Measurements from ENCODE around the gene DNAI7. TPM values are rescaled to one million over a fixed set of nuclear protein-coding genes. Genes with fewer than 3 reads are reported as not detected.

The DNAI7 gene
- total RNA-seq, 1 donor from 2014 or later = 3.3 TPM

GRCh38 chr12:25194214-25194613, 746 bp downstream of the DNAI7 start:
- peaks cover 19% of the 10 kb centered on the region for H3K4me1 Mint-ChIP-seq (ENCODE audit: low read depth)
- H3K4me3 Mint-ChIP-seq (ENCODE audit: low read depth) = peak overlapping the region; percentile 92
- no peaks in the 10 kb centered on the region for H3K27me3 Mint-ChIP-seq

GRCh38 chr12:25190793-25191192, 4.2 kb downstream of the DNAI7 start:
- no peak for DNase-seq (ENCODE audit: low spot score, unreplicated experiment)
- H3K9me3 Mint-ChIP-seq (ENCODE audit: low read depth) = no peaks in the 10 kb centered on the region
- no peak overlapping the region for H3K27ac Mint-ChIP-seq
- no peak for TF ChIP-seq CTCF (IDR thresholded peaks at IDR 0.05; ENCODE audit: unreplicated experiment)
- peaks cover 10% of the 10 kb centered on the region for H3K4me1 Mint-ChIP-seq (ENCODE audit: low read depth)
- no peaks in the 10 kb centered on the region for H3K27me3 Mint-ChIP-seq
- H3K4me3 Mint-ChIP-seq (ENCODE audit: low read depth) = no peak overlapping the region
- H3K36me3 Mint-ChIP-seq (ENCODE audit: insufficient read depth) = no peaks in the 10 kb centered on the region

More at GRCh38 chr12:25194214-25194613, 746 bp downstream of the DNAI7 start:
- Mint-ChIP-seq H3K9me3 (ENCODE audit: low read depth) (no peaks in the 10 kb centered on the region), H3K36me3 (ENCODE audit: insufficient read depth) (no peaks in the 10 kb centered on the region), H3K27ac (peak overlapping the region; percentile 98)
- no peak for DNase-seq (ENCODE audit: low spot score, unreplicated experiment)
- TF ChIP-seq CTCF (IDR thresholded peaks at IDR 0.05; ENCODE audit: unreplicated experiment) = no peak

DNA sequence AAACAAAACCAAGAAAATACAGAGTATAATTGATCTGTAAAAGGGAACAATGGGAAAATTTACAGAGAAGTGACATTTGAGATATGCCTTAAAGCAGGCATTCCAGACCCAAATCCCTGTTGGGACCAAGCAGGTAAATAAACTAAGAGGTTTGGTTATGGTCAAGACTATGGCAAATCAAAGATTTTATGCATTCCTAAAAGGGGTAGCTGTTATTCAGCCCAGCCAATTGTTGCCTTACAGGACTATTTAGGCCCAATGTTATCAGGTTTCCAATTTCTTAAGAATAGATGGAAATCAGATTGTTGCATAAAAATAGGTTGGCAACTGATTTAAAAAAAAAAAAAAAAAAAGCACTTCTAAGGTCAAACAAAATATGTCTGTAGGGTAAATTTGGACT, 5.3 kb downstream of the DNAI7 start:
- no peaks in the 10 kb centered on the region for H3K36me3 Mint-ChIP-seq (ENCODE audit: insufficient read depth)
- TF ChIP-seq CTCF (IDR thresholded peaks at IDR 0.05; ENCODE audit: unreplicated experiment) = no peak
- no peaks in the 10 kb centered on the region for H3K9me3 Mint-ChIP-seq (ENCODE audit: low read depth)
- H3K4me1 Mint-ChIP-seq (ENCODE audit: low read depth) = peaks cover 6% of the 10 kb centered on the region
- DNase-seq (ENCODE audit: low spot score, unreplicated experiment) = no peak
- H3K27me3 Mint-ChIP-seq = no peaks in the 10 kb centered on the region
- H3K27ac Mint-ChIP-seq = no peak overlapping the region
- H3K4me3 Mint-ChIP-seq (ENCODE audit: low read depth) = no peak overlapping the region

DNA sequence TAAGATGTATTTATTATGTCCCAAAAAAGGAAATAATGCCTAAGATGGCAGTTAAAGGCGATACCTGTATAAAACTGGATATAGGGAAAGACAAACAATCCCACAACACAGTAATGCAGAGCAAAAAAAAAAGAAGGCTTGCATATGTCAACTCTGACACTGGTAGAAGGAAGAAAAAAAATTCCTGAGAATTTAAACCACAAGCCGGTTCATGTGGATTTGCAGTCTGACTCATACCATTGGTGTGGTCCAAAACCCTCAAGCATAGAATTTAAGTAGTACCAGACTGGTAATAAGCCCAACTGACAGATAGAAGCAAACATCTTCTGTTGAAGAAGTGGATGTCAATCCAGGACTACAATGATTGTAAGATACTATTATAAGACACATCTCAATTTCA, 7.2 kb downstream of the DNAI7 start:
- DNase-seq (ENCODE audit: low spot score, unreplicated experiment) = no peak
- Mint-ChIP-seq H3K9me3 (ENCODE audit: low read depth) (no peaks in the 10 kb centered on the region), H3K4me3 (ENCODE audit: low read depth) (no peak overlapping the region), H3K36me3 (ENCODE audit: insufficient read depth) (no peaks in the 10 kb centered on the region), H3K4me1 (ENCODE audit: low read depth) (peaks cover 2% of the 10 kb centered on the region), H3K27ac (no peak overlapping the region), H3K27me3 (no peaks in the 10 kb centered on the region)
- no peak for TF ChIP-seq CTCF (IDR thresholded peaks at IDR 0.05; ENCODE audit: unreplicated experiment)

DNA sequence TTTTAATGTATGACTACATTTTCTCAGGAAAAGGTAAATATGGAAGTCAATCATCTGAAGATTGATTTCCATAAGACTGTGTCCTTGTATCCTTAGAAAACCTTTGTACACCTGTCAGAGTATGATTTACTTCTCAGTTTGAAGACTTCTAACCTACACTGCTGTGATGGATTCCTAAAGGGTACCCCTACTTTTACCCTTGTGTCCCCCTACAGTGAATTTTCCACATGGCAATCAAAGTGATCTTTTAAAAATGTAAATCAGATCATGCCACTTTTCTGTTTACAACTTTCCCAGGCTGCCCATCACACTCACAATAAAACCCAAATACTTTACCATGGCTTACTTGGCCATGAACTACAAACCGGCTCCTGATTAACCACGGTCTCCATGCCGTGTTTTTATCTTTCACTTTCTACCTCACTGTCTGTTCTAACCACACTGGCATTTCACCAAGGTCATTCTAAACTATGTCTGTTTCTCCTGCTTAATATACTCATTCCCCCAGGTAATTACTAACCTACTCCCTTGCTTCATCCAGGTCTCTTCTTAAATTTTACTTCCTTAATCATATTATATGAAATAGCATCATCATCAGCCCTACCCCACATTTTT, 8.1 kb downstream of the DNAI7 start:
- Mint-ChIP-seq H3K9me3 (ENCODE audit: low read depth) (no peaks in the 10 kb centered on the region), H3K27me3 (no peaks in the 10 kb centered on the region), H3K4me3 (ENCODE audit: low read depth) (no peak overlapping the region), H3K27ac (no peak overlapping the region), H3K4me1 (ENCODE audit: low read depth) (peaks cover 2% of the 10 kb centered on the region), H3K36me3 (ENCODE audit: insufficient read depth) (no peaks in the 10 kb centered on the region)
- DNase-seq (ENCODE audit: low spot score, unreplicated experiment) = no peak
- no peak for TF ChIP-seq CTCF (IDR thresholded peaks at IDR 0.05; ENCODE audit: unreplicated experiment)

Data from progenitor cell of endocrine pancreas (in vitro differentiated cells).